ENCODE data around the gene GPC6. TPM values are rescaled to one million over a fixed set of nuclear protein-coding genes. Genes with fewer than 3 reads are reported as not detected.

Gene GPC6
- total RNA-seq, 2 experiments from 2014 or later: not detected

DNA sequence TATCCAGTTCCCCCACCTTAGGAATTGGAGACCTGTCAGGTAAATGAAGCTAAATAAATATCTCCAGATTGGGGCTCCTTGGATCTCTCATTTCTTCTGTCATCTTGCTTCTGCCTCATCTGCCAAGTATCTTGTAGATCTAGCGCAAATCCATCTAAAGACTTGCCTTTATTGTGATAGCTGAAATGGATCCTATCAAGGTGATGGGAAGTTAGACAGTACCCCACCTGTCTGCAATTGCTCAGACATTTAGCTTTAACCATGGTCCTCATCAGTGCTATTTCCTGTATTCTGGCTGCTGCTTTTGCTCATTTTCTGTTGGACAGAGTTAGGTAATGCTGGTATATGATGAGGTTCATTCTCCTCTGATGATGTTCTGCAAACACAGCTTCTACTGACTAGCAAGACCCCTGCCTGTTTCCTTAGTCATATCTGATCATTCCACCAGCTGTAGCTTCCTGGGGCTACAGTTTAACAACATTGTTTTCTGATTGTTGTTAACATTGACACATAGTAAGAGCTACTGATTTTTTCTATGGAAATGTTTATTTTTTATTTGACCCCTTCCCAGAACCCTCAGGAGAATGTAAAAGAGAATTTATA lies 912.9 kb downstream of the GPC6 start:
- ChIA-PET POLR2A (no interaction called here), CTCF (ENCODE audit: unreplicated experiment) (no interaction called here)
- H3K4me2 ChIP-seq (ENCODE audit: low read length): no peak overlapping the region
- H3K4me3 ChIP-seq (ENCODE audit: low read depth, low read length, poor library complexity, severe bottlenecking): no peak overlapping the region
- no peaks in the 10 kb centered on the region for H3K79me2 ChIP-seq (ENCODE audit: insufficient read depth, low read depth, low read length)
- H2AFZ ChIP-seq (ENCODE audit: low read length): no peak overlapping the region
- H3K36me3 ChIP-seq (ENCODE audit: insufficient read depth, low read length): no peaks in the 10 kb centered on the region
- no peaks in the 10 kb centered on the region for H3K4me1 ChIP-seq (ENCODE audit: insufficient read depth, low read length, poor library complexity, severe bottlenecking)
- H3K27ac ChIP-seq (ENCODE audit: low read depth, low read length, poor library complexity, severe bottlenecking): no peak overlapping the region
- H4K20me1 ChIP-seq (ENCODE audit: insufficient read depth, low read length): no peaks in the 10 kb centered on the region
- TF ChIP-seq, protein P1, sequence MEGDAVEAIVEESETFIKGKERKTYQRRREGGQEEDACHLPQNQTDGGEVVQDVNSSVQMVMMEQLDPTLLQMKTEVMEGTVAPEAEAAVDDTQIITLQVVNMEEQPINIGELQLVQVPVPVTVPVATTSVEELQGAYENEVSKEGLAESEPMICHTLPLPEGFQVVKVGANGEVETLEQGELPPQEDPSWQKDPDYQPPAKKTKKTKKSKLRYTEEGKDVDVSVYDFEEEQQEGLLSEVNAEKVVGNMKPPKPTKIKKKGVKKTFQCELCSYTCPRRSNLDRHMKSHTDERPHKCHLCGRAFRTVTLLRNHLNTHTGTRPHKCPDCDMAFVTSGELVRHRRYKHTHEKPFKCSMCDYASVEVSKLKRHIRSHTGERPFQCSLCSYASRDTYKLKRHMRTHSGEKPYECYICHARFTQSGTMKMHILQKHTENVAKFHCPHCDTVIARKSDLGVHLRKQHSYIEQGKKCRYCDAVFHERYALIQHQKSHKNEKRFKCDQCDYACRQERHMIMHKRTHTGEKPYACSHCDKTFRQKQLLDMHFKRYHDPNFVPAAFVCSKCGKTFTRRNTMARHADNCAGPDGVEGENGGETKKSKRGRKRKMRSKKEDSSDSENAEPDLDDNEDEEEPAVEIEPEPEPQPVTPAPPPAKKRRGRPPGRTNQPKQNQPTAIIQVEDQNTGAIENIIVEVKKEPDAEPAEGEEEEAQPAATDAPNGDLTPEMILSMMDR (conservative IDR thresholded peaks at IDR 0.05; ENCODE audit: low read length): no peak
- TF ChIP-seq EZH2phosphoT487 (IDR thresholded peaks at IDR 0.05; ENCODE audit: borderline replicate concordance, low read depth, low read length): no peak
- no peaks in the 10 kb centered on the region for H3K9me2 ChIP-seq (ENCODE audit: insufficient read depth, low read length)
- no peaks in the 10 kb centered on the region for H3K9me3 ChIP-seq (ENCODE audit: low read length)
- intact Hi-C loops (cut with micrococcal nuclease; ENCODE audit: unreplicated experiment): no loop called here
- DNase-seq (ENCODE audit: low spot score): no peak
- BruUV-seq (replicated peaks): no TSS peak

DNA sequence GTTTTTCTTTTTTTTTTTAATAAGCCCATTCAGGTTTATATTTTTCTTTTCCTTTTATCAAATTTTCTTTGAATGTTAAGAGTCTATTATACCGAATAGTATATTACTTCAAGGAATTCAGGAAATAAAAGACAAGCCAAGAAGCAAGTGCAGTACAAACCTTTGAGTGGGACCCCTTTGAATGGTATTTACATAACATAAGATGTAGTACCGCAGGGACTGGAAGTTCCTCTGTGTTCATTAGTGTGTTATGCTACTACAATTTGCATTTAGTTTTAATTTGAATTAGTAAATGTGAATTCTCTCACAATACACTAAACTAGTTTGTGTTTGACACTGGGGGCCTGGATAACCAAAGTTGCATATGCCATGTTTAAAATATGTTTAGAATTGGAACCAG lies 913.4 kb downstream of the GPC6 start:
- Histone ChIP-seq H3K27ac (ENCODE audit: low read depth, low read length, poor library complexity, severe bottlenecking) (no peak overlapping the region), H3K9me2 (ENCODE audit: insufficient read depth, low read length) (no peaks in the 10 kb centered on the region), H3K9me3 (ENCODE audit: low read length) (no peaks in the 10 kb centered on the region), H3K4me2 (ENCODE audit: low read length) (no peak overlapping the region), H3K79me2 (ENCODE audit: insufficient read depth, low read depth, low read length) (no peaks in the 10 kb centered on the region), H4K20me1 (ENCODE audit: insufficient read depth, low read length) (no peaks in the 10 kb centered on the region), H3K36me3 (ENCODE audit: insufficient read depth, low read length) (no peaks in the 10 kb centered on the region), H2AFZ (ENCODE audit: low read length) (no peak overlapping the region), H3K4me3 (ENCODE audit: low read depth, low read length, poor library complexity, severe bottlenecking) (no peak overlapping the region), H3K4me1 (ENCODE audit: insufficient read depth, low read length, poor library complexity, severe bottlenecking) (no peaks in the 10 kb centered on the region)
- TF ChIP-seq, protein P1 (conservative IDR thresholded peaks at IDR 0.05; ENCODE audit: low read length): no peak
- no peak for TF ChIP-seq EZH2phosphoT487 (IDR thresholded peaks at IDR 0.05; ENCODE audit: borderline replicate concordance, low read depth, low read length)
- no peak for DNase-seq (ENCODE audit: low spot score)
- ChIA-PET CTCF (ENCODE audit: unreplicated experiment) (no interaction called here), POLR2A (no interaction called here)
- no TSS peak for BruUV-seq (replicated peaks)
- intact Hi-C loops (cut with micrococcal nuclease; ENCODE audit: unreplicated experiment): no loop called here

GRCh38 chr13:94140511-94140910 lies 913.9 kb downstream of the GPC6 start:
- H3K27ac ChIP-seq (ENCODE audit: low read depth, low read length, poor library complexity, severe bottlenecking): no peak overlapping the region
- POLR2A ChIA-PET: no interaction called here
- H4K20me1 ChIP-seq (ENCODE audit: insufficient read depth, low read length): no peaks in the 10 kb centered on the region
- DNase-seq (ENCODE audit: low spot score): no peak
- H3K4me1 ChIP-seq (ENCODE audit: insufficient read depth, low read length, poor library complexity, severe bottlenecking): no peaks in the 10 kb centered on the region
- intact Hi-C loops (cut with micrococcal nuclease; ENCODE audit: unreplicated experiment): no loop called here
- H3K9me2 ChIP-seq (ENCODE audit: insufficient read depth, low read length): no peaks in the 10 kb centered on the region
- H3K4me3 ChIP-seq (ENCODE audit: low read depth, low read length, poor library complexity, severe bottlenecking): no peak overlapping the region
- no peak overlapping the region for H3K4me2 ChIP-seq (ENCODE audit: low read length)
- CTCF ChIA-PET (ENCODE audit: unreplicated experiment): no interaction called here
- H2AFZ ChIP-seq (ENCODE audit: low read length): no peak overlapping the region
- TF ChIP-seq, protein P1 (conservative IDR thresholded peaks at IDR 0.05; ENCODE audit: low read length): no peak
- TF ChIP-seq EZH2phosphoT487 (IDR thresholded peaks at IDR 0.05; ENCODE audit: borderline replicate concordance, low read depth, low read length): no peak
- H3K36me3 ChIP-seq (ENCODE audit: insufficient read depth, low read length): no peaks in the 10 kb centered on the region
- no peaks in the 10 kb centered on the region for H3K9me3 ChIP-seq (ENCODE audit: low read length)
- no TSS peak for BruUV-seq (replicated peaks)
- no peaks in the 10 kb centered on the region for H3K79me2 ChIP-seq (ENCODE audit: insufficient read depth, low read depth, low read length)

Data from OCI-LY7 (cell line).